ENCODE measurements around the gene SNX5.
A peak's percentile ranks its signal among the peaks of the same experiment; 100 is the strongest.

SNX5 gene

GRCh38 chr20:17941826-17942196 lies 26.8 kb downstream of the SNX5 start:
- in situ Hi-C loops (cut with MboI; ENCODE audit: low sequenced_read_pairs, unreplicated experiment), result no loop called here
- no peak for TF ChIP-seq CTCF (IDR thresholded peaks at IDR 0.05; ENCODE audit: borderline replicate concordance, control extremely low read depth, extremely low read depth, insufficient read depth, missing control alignments)
- DNase-seq (ENCODE audit: low spot score), result no peak

GRCh38 chr20:17941087-17941825 lies 27.3 kb downstream of the SNX5 start:
- in situ Hi-C loops (cut with MboI; ENCODE audit: low sequenced_read_pairs, unreplicated experiment), result no loop called here
- TF ChIP-seq CTCF (IDR thresholded peaks at IDR 0.05; ENCODE audit: borderline replicate concordance, control extremely low read depth, extremely low read depth, insufficient read depth, missing control alignments), result no peak
- no peak for DNase-seq (ENCODE audit: low spot score)

GRCh38 chr20:17940224-17940971 lies 28.2 kb downstream of the SNX5 start:
- no peak for DNase-seq (ENCODE audit: low spot score)
- in situ Hi-C loops (cut with MboI; ENCODE audit: low sequenced_read_pairs, unreplicated experiment), result no loop called here
- no peak for TF ChIP-seq CTCF (IDR thresholded peaks at IDR 0.05; ENCODE audit: borderline replicate concordance, control extremely low read depth, extremely low read depth, insufficient read depth, missing control alignments)

- no peak for DNase-seq (ENCODE audit: low spot score)
- TF ChIP-seq CTCF (IDR thresholded peaks at IDR 0.05; ENCODE audit: borderline replicate concordance, control extremely low read depth, extremely low read depth, insufficient read depth, missing control alignments), result no peak
- in situ Hi-C loops (cut with MboI; ENCODE audit: low sequenced_read_pairs, unreplicated experiment), result no loop called here
Measured at GRCh38 chr20:17939622-17940223, 28.9 kb downstream of the SNX5 start.

DNA sequence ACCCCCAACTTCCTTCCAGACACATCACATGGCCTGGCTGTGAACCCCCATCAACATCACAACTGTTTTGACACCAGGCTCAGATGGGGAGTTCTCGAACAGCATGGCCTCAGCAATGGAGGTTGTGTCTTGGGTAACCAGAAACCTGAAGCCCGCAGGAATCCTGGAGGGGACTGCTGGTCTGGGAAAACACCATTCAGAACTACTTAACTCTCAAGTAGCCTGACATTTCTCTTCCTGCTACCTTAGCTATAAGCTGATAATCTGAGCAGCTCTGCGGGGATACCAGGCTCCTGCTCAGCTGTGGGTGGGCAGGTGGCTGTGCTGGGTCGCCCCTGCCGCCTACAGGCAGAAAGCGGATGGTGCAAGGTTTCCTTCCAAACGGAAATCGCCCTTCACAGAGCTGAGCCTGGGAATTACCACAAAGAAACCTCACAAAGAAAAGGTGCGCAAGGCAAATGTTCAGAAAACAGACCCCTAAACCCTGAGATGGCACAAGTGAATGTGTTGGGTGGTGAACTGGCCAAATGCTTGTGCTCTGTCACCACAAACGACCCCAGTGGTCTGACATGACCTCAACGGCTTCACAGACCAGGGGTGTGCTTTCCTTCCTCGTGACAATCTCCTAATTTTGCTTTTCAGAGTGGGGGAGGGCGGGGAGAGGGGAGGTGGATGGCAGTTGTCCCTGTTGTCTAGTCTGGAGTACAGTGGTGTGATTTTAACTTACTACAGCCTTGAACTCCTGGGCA lies 29.5 kb downstream of the SNX5 start:
- in situ Hi-C loops (cut with MboI; ENCODE audit: low sequenced_read_pairs, unreplicated experiment), result no loop called here
- TF ChIP-seq CTCF (IDR thresholded peaks at IDR 0.05; ENCODE audit: borderline replicate concordance, control extremely low read depth, extremely low read depth, insufficient read depth, missing control alignments), result peak; percentile 91
- DNase-seq (ENCODE audit: low spot score), result peak; percentile 77

Data from GM13976 (cell line).